GM04503 (cell line): Measurements from ENCODE around the gene ZNF555.
"Not testable (repeated sequence)": the region's sequence is repeated elsewhere in the genome, so short reads cannot be mapped to it uniquely, and the experiment has no call there.

Experiments used
- DNase-seq: peaks from one replicate; pipeline ENCODE4 v3.0.0-alpha.2; 2012; ENCODE audit warnings: low read depth

ZNF555 gene

GRCh38 chr19:2869618-2870017 lies 28.3 kb downstream of the ZNF555 start:
- DNase-seq, result no peak

GRCh38 chr19:2872175-2872574 lies 30.9 kb downstream of the ZNF555 start:
- not testable (repeated sequence) for DNase-seq

- no peak for DNase-seq
Observed at GRCh38 chr19:2877398-2878331, 36.4 kb downstream of the ZNF555 start.

- DNase-seq, result peak; percentile 20
Observed at GRCh38 chr19:2883686-2884439, 42.6 kb downstream of the ZNF555 start.

GRCh38 chr19:2885736-2886135 lies 44.5 kb downstream of the ZNF555 start:
- no peak for DNase-seq

GRCh38 chr19:2887391-2887914 lies 46.2 kb downstream of the ZNF555 start:
- DNase-seq, result peak; percentile 36

GRCh38 chr19:2888731-2889224 lies 47.5 kb downstream of the ZNF555 start:
- DNase-seq, result no peak

- DNase-seq, result not testable (repeated sequence)
Observed at GRCh38 chr19:2890531-2890930, 49.3 kb downstream of the ZNF555 start.

- no peak for DNase-seq
Observed at GRCh38 chr19:2896694-2897093, 55.4 kb downstream of the ZNF555 start.

GRCh38 chr19:2900296-2901252 lies 59.3 kb downstream of the ZNF555 start, which contains the start of gene ZNF57:
Gene ZNF57, plus strand, starts transcription at chr19:2900928. Its CDS starts 118 bp downstream, at chr19:2901046.
- peak; percentile 94 for DNase-seq

- DNase-seq, result no peak
Observed at GRCh38 chr19:2902590-2903218, 61.4 kb downstream of the ZNF555 start.

- not testable (repeated sequence) for DNase-seq
Observed at GRCh38 chr19:2903326-2903725, 62.1 kb downstream of the ZNF555 start.

- no peak for DNase-seq
Observed at GRCh38 chr19:2905918-2906519, 64.7 kb downstream of the ZNF555 start.

- DNase-seq, result no peak
Observed at GRCh38 chr19:2906631-2907195, 65.4 kb downstream of the ZNF555 start.
